ENCODE measurements around the gene SPPL2B. TPM values are rescaled to one million over a fixed set of nuclear protein-coding genes. Genes with fewer than 3 reads are reported as not detected.

SPPL2B gene
- total RNA-seq, 2 donors from 2014 or later: 108 to 206 TPM

DNA sequence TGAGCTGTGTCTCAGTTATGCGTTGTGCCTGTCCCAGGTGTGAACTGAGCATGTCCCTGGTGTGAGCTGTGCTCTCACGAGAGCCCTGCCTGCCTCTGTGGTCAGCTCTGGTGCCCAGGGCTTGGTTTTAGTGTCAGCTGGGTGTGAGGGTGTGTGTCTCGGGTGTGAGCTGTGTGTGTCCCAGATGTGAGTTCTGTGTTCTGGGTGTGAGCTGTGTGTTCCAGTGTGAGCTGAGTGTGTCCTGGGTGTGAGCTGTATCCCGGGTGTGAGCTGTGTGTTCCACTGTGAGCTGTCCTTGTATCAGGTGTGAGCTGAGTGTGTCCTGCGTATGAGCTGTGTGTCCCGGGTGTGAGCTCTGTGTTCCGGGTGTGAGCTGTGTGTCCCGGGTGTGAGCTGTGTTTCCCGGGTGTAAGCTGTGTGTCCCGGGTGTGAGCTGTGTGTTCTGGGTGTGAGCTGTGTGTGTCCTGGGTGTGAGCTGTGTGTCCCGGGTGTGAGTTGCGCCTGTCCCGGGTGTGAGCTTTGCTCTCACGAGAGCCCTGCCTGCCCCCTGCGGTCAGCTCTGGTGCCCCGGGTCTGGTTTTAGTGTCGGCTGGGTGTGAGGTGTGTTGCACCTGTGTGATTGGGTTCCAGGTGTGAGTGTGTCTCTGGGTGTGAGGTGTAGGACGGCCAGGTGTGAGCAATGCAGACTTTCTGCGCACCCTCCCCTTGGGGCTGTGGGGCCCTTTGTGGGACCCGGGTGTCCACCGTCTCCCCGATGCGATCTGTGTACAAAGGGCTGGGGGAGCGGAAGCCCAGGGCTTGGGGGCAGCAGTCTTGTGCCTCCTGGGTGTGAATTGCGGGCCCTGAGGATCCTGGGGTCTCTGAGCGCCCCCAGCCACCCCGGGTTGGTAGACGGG, 39.4 kb upstream of the SPPL2B start:
- Histone ChIP-seq H3K27ac (peak overlapping the region; percentile 22), H3K9ac (ENCODE audit: low read depth in 2 of 2, low read length in 2 of 2) (peak overlapping the region in 1 of 2 donors; percentile 34), H3K27me3 (peaks cover 34% of the 10 kb centered on the region), H3K36me3 (no peaks in the 10 kb centered on the region), H3K4me1 (peaks cover 11% of the 10 kb centered on the region), H3K9me3 (no peaks in the 10 kb centered on the region), H3K4me3 (no peak overlapping the region)
- no peak for DNase-seq
- TF ChIP-seq, protein P1, sequence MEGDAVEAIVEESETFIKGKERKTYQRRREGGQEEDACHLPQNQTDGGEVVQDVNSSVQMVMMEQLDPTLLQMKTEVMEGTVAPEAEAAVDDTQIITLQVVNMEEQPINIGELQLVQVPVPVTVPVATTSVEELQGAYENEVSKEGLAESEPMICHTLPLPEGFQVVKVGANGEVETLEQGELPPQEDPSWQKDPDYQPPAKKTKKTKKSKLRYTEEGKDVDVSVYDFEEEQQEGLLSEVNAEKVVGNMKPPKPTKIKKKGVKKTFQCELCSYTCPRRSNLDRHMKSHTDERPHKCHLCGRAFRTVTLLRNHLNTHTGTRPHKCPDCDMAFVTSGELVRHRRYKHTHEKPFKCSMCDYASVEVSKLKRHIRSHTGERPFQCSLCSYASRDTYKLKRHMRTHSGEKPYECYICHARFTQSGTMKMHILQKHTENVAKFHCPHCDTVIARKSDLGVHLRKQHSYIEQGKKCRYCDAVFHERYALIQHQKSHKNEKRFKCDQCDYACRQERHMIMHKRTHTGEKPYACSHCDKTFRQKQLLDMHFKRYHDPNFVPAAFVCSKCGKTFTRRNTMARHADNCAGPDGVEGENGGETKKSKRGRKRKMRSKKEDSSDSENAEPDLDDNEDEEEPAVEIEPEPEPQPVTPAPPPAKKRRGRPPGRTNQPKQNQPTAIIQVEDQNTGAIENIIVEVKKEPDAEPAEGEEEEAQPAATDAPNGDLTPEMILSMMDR (IDR thresholded peaks at IDR 0.05): no peak
- intact Hi-C loops (cut with DNase I): no loop called here

- Histone ChIP-seq H3K9me3 (no peaks in the 10 kb centered on the region), H3K27ac (peak overlapping the region; percentile 22), H3K4me1 (peaks cover 11% of the 10 kb centered on the region), H3K4me3 (peak overlapping the region; percentile 25), H3K36me3 (no peaks in the 10 kb centered on the region), H3K9ac (ENCODE audit: low read depth in 2 of 2, low read length in 2 of 2) (peak overlapping the region; percentile 34 to 60), H3K27me3 (peaks cover 34% of the 10 kb centered on the region)
- DNase-seq: peak; percentile 25
- intact Hi-C loops (cut with DNase I): no loop called here
- TF ChIP-seq, protein P1 (IDR thresholded peaks at IDR 0.05): no peak
Observed at GRCh38 chr19:2289714-2290435, 38.6 kb upstream of the SPPL2B start.

- Histone ChIP-seq H3K4me3 (peak overlapping the region; percentile 25), H3K27me3 (peaks cover 34% of the 10 kb centered on the region), H3K27ac (peak overlapping the region; percentile 22), H3K36me3 (no peaks in the 10 kb centered on the region), H3K9me3 (no peaks in the 10 kb centered on the region), H3K4me1 (peaks cover 11% of the 10 kb centered on the region), H3K9ac (ENCODE audit: low read depth in 2 of 2, low read length in 2 of 2) (peak overlapping the region in 1 of 2 donors; percentile 60)
- DNase-seq: peak; percentile 17
- intact Hi-C loops (cut with DNase I): no loop called here
- TF ChIP-seq, protein P1 (IDR thresholded peaks at IDR 0.05): no peak
Observed at GRCh38 chr19:2290441-2291184, 37.9 kb upstream of the SPPL2B start.

DNA sequence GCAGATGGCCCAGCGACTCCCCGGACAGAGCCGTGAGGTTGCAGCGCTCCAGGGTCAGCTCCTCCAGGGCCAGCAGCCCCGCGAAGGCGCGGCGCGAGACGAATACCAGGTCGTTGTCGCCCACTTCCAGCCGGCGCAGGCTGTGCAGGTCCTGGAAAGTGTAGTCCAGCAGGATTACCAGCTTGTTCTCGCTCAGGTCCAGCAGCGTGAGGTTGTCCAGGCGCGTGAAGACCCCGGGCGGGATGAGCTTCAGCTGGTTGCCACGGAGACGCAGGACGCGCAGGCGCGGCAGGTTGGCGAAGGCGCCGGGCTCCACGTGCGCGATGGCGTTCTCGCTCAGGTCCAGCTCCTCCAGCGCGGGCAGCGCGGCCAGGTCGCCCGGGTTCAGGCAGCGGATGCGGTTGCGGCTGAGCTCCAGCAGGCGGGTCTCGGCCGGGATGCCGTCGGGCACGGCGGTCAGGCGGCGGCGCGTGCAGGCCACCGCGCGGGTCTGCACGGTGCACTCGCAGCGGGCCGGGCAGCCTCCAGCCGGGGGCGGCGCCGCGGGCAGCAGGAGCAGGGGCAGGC, 37.2 kb upstream of the SPPL2B start:
- Histone ChIP-seq H3K27me3 (peaks cover 34% of the 10 kb centered on the region), H3K4me1 (peaks cover 11% of the 10 kb centered on the region), H3K27ac (no peak overlapping the region), H3K9me3 (no peaks in the 10 kb centered on the region), H3K4me3 (peak overlapping the region; percentile 25), H3K36me3 (no peaks in the 10 kb centered on the region), H3K9ac (ENCODE audit: low read depth in 2 of 2, low read length in 2 of 2) (peak overlapping the region in 1 of 2 donors; percentile 12)
- no peak for DNase-seq
- TF ChIP-seq, protein P1 (IDR thresholded peaks at IDR 0.05): no peak
- intact Hi-C loops (cut with DNase I): no loop called here
